Neutrophil (primary cell): ENCODE measurements around the gene PRKCSH.

Source experiments
- H3K27ac ChIP-seq: fragments of 200-600 bp; sonication (generic); 2 replicates; pipeline ENCODE4 v1.5.1; 2016; ENCODE audit warnings: mild to moderate bottlenecking, moderate library complexity
- H3K27me3 ChIP-seq: fragments of 200-600 bp; sonication (generic); 2 replicates; pipeline ENCODE4 v1.6.0; 2016; ENCODE audit warnings: mild to moderate bottlenecking
- H3K36me3 ChIP-seq: fragments of 200-600 bp; sonication (generic); 2 replicates; pipeline ENCODE4 v1.5.1; 2017
- H3K4me1 ChIP-seq, 2 experiments: fragments of 200-600 bp in 1 of 2; sonication (generic) in 1 of 2; 1 replicate in 1 of 2; 2 replicates in 1 of 2; pipeline versions ENCODE4 v1.5.1 to v1.6.1; 2013 to 2016; ENCODE audit warnings: low read depth in 1 of 2, low read length in 1 of 2, mild to moderate bottlenecking in 1 of 2, moderate library complexity in 1 of 2; ENCODE audit not compliant: control insufficient read depth in 1 of 2, insufficient read depth in 1 of 2
- H3K4me3 ChIP-seq, 2 experiments: fragments of 200-600 bp in 1 of 2; sonication (generic) in 1 of 2; 1 replicate in 1 of 2; 2 replicates in 1 of 2; pipeline ENCODE4 v1.5.1; 2013 to 2016; ENCODE audit warnings: low read depth in 1 of 2, low read length in 1 of 2, mild to moderate bottlenecking in 1 of 2, moderate library complexity in 1 of 2
- H3K9me3 ChIP-seq: fragments of 200-600 bp; sonication (generic); 2 replicates; pipeline ENCODE4 v1.5.1; 2016
- CTCF ChIP-seq: fragments of 200-600 bp; sonication (generic); IDR thresholded peaks from 2 replicates; pipeline ENCODE4 v1.5.1; 2016; ENCODE audit warnings: antibody characterized with exemption

The PRKCSH gene

GRCh38 chr19:11495885-11496284 lies 60.5 kb downstream of the PRKCSH start:
- no peak for TF ChIP-seq CTCF
- H3K27me3 ChIP-seq, result no peaks in the 10 kb centered on the region
- peaks cover 12% of the 10 kb centered on the region for H3K36me3 ChIP-seq
- H3K27ac ChIP-seq, result no peak overlapping the region
- no peaks in the 10 kb centered on the region for H3K4me1 ChIP-seq
- no peak overlapping the region for H3K4me3 ChIP-seq
- H3K9me3 ChIP-seq, result no peaks in the 10 kb centered on the region

- Histone ChIP-seq H3K4me1 (no peaks in the 10 kb centered on the region), H3K36me3 (peaks cover 12% of the 10 kb centered on the region), H3K27me3 (no peaks in the 10 kb centered on the region), H3K9me3 (no peaks in the 10 kb centered on the region), H3K27ac (no peak overlapping the region), H3K4me3 (no peak overlapping the region)
- TF ChIP-seq CTCF, result peak; percentile 46
Measured at GRCh38 chr19:11496391-11497163, 61.1 kb downstream of the PRKCSH start.

GRCh38 chr19:11499220-11499726 lies 63.8 kb downstream of the PRKCSH start:
- Histone ChIP-seq H3K27ac (no peak overlapping the region), H3K4me1 (no peaks in the 10 kb centered on the region), H3K4me3 (no peak overlapping the region), H3K36me3 (peaks cover 12% of the 10 kb centered on the region), H3K9me3 (no peaks in the 10 kb centered on the region), H3K27me3 (no peaks in the 10 kb centered on the region)
- TF ChIP-seq CTCF, result no peak

- peaks cover 10% of the 10 kb centered on the region for H3K36me3 ChIP-seq
- TF ChIP-seq CTCF, result no peak
- H3K27ac ChIP-seq, result no peak overlapping the region
- H3K9me3 ChIP-seq, result no peaks in the 10 kb centered on the region
- H3K27me3 ChIP-seq, result no peaks in the 10 kb centered on the region
- H3K4me1 ChIP-seq, result peaks cover 4% of the 10 kb centered on the region in 2 experiments
- no peak overlapping the region for H3K4me3 ChIP-seq
Measured at GRCh38 chr19:11499890-11500420, 64.5 kb downstream of the PRKCSH start.
